Measurements from ENCODE around the gene SPINT1. TPM values are rescaled to one million over a fixed set of nuclear protein-coding genes. Genes with fewer than 3 reads are reported as not detected.
A peak's percentile ranks its signal among the peaks of the same experiment; 100 is the strongest.

SPINT1 gene
- total RNA-seq, 1 experiment from 2014 or later: not detected

GRCh38 chr15:40886586-40886985, 42.7 kb downstream of the SPINT1 start:
- Histone ChIP-seq H3K4me1 (no peaks in the 10 kb centered on the region), H3K4me3 (no peak overlapping the region), H3K27me3 (no peaks in the 10 kb centered on the region), H3K9me3 (replicated peaks) (no peaks in the 10 kb centered on the region), H3K27ac (no peak overlapping the region), H3K36me3 (no peaks in the 10 kb centered on the region)
- DNase-seq: peak in 1 of 2 experiments; percentile 50

- no peak overlapping the region for H3K4me3 ChIP-seq
- no peaks in the 10 kb centered on the region for H3K36me3 ChIP-seq
- H3K9me3 ChIP-seq (replicated peaks): no peaks in the 10 kb centered on the region
- no peak overlapping the region for H3K27ac ChIP-seq
- DNase-seq: no peak
- H3K4me1 ChIP-seq: no peaks in the 10 kb centered on the region
- H3K27me3 ChIP-seq: no peaks in the 10 kb centered on the region
Measured at GRCh38 chr15:40889112-40889511, 45.3 kb downstream of the SPINT1 start.

GRCh38 chr15:40891138-40891537, 47.3 kb downstream of the SPINT1 start:
- no peak for DNase-seq
- no peak overlapping the region for H3K4me3 ChIP-seq
- no peak overlapping the region for H3K27ac ChIP-seq
- H3K27me3 ChIP-seq: no peaks in the 10 kb centered on the region
- H3K4me1 ChIP-seq: no peaks in the 10 kb centered on the region
- H3K36me3 ChIP-seq: no peaks in the 10 kb centered on the region
- no peaks in the 10 kb centered on the region for H3K9me3 ChIP-seq (replicated peaks)

- no peaks in the 10 kb centered on the region for H3K9me3 ChIP-seq (replicated peaks)
- DNase-seq: peak in 1 of 2 experiments; percentile 69
- no peak overlapping the region for H3K4me3 ChIP-seq
- no peak overlapping the region for H3K27ac ChIP-seq
- no peaks in the 10 kb centered on the region for H3K27me3 ChIP-seq
- H3K4me1 ChIP-seq: no peaks in the 10 kb centered on the region
- H3K36me3 ChIP-seq: no peaks in the 10 kb centered on the region
Measured at GRCh38 chr15:40891810-40892446, 48.1 kb downstream of the SPINT1 start.

GRCh38 chr15:40892447-40893012, 48.7 kb downstream of the SPINT1 start:
- no peak for DNase-seq
- no peak overlapping the region for H3K27ac ChIP-seq
- H3K4me3 ChIP-seq: no peak overlapping the region
- H3K4me1 ChIP-seq: no peaks in the 10 kb centered on the region
- H3K9me3 ChIP-seq (replicated peaks): no peaks in the 10 kb centered on the region
- H3K36me3 ChIP-seq: no peaks in the 10 kb centered on the region
- H3K27me3 ChIP-seq: no peaks in the 10 kb centered on the region

GRCh38 chr15:40893019-40893670, 49.3 kb downstream of the SPINT1 start:
- Histone ChIP-seq H3K27me3 (no peaks in the 10 kb centered on the region), H3K36me3 (no peaks in the 10 kb centered on the region), H3K27ac (no peak overlapping the region), H3K9me3 (replicated peaks) (no peaks in the 10 kb centered on the region), H3K4me1 (no peaks in the 10 kb centered on the region), H3K4me3 (no peak overlapping the region; the same call in 1 of the 2 replicates)
- no peak for DNase-seq

GRCh38 chr15:40893733-40894680, 50.2 kb downstream of the SPINT1 start, which contains the start of gene VPS18:
VPS18 (plus strand) TSS chr15:40894450; CDS start chr15:40894769, 319 bp downstream.
- no peaks in the 10 kb centered on the region for H3K36me3 ChIP-seq
- H3K27ac ChIP-seq: peak within 1 kb of the TSS; percentile 14; the same call in 1 of the 2 replicates
- H3K4me1 ChIP-seq: no peaks in the 10 kb centered on the region
- no peaks in the 10 kb centered on the region for H3K27me3 ChIP-seq
- peak within 1 kb of the TSS; percentile 70 for H3K4me3 ChIP-seq
- peak; percentile 96 to 97 for DNase-seq
- no peaks in the 10 kb centered on the region for H3K9me3 ChIP-seq (replicated peaks)

- peak; percentile 70 to 77 for DNase-seq
- Histone ChIP-seq H3K9me3 (replicated peaks) (no peaks in the 10 kb centered on the region), H3K4me1 (no peaks in the 10 kb centered on the region), H3K27ac (peak overlapping the region; percentile 14; the same call in 1 of the 2 replicates), H3K36me3 (peaks cover 3% of the 10 kb centered on the region; the same call in 1 of the 2 replicates), H3K4me3 (peak overlapping the region; percentile 70), H3K27me3 (no peaks in the 10 kb centered on the region)
Measured at GRCh38 chr15:40894681-40895448, 51.0 kb downstream of the SPINT1 start.

GRCh38 chr15:40899536-40900207, 55.8 kb downstream of the SPINT1 start:
- H3K27ac ChIP-seq: no peak overlapping the region
- H3K36me3 ChIP-seq: peaks cover 10% of the 10 kb centered on the region
- H3K4me3 ChIP-seq: no peak overlapping the region
- no peaks in the 10 kb centered on the region for H3K4me1 ChIP-seq
- H3K9me3 ChIP-seq (replicated peaks): no peaks in the 10 kb centered on the region
- no peaks in the 10 kb centered on the region for H3K27me3 ChIP-seq
- no peak for DNase-seq

- DNase-seq: no peak
- peaks cover under 1% of the 10 kb centered on the region for H3K4me1 ChIP-seq
- no peaks in the 10 kb centered on the region for H3K27me3 ChIP-seq
- H3K4me3 ChIP-seq: no peak overlapping the region
- H3K36me3 ChIP-seq: peaks cover 10% of the 10 kb centered on the region
- H3K9me3 ChIP-seq (replicated peaks): no peaks in the 10 kb centered on the region
- no peak overlapping the region for H3K27ac ChIP-seq
Measured at GRCh38 chr15:40900256-40901052, 56.6 kb downstream of the SPINT1 start.

GRCh38 chr15:40901053-40901443, 57.2 kb downstream of the SPINT1 start:
- DNase-seq: no peak
- Histone ChIP-seq H3K9me3 (replicated peaks) (no peaks in the 10 kb centered on the region), H3K4me3 (no peak overlapping the region), H3K4me1 (peaks cover 5% of the 10 kb centered on the region), H3K27ac (no peak overlapping the region), H3K36me3 (peaks cover 10% of the 10 kb centered on the region), H3K27me3 (no peaks in the 10 kb centered on the region)

- no peak for DNase-seq
- Histone ChIP-seq H3K36me3 (peaks cover 10% of the 10 kb centered on the region), H3K27me3 (no peaks in the 10 kb centered on the region), H3K9me3 (replicated peaks) (no peaks in the 10 kb centered on the region), H3K4me1 (peaks cover 9% of the 10 kb centered on the region), H3K27ac (no peak overlapping the region), H3K4me3 (no peak overlapping the region)
Measured at GRCh38 chr15:40902605-40903561, 59.0 kb downstream of the SPINT1 start.

Data from SJCRH30 (cell line).